HepG2 (cell line): ENCODE results near the gene TSEN34. TPM values are rescaled to one million over a fixed set of nuclear protein-coding genes. Genes with fewer than 3 reads are reported as not detected.

ENCODE experiments used
- ATAC-seq: fragments of 200-7000 bp; cut with Tn5 transposase; 3 replicates; pipeline ENCODE4 v1.9.1; 2020; ENCODE audit warnings: mild to moderate bottlenecking, moderate library complexity
- BruUV-seq: library from RNA; stranded (reverse); fragments of 400-500 nt; replicated peaks from 2 replicates; lab custom pipeline; 2021; lab: Mats Ljungman, UMichigan
- CTCF ChIA-PET: fragments of 300-600 bp; formaldehyde crosslinking; extraction: SDS; loops from one replicate; lab custom pipeline; 2021; ENCODE audit warnings: low total read pairs, inconsistent platforms, low intra/inter-chr PET ratio; lab: Yijun Ruan, JAX
- POLR2A ChIA-PET: fragments of 350-600 bp; sonication (Branson Sonifier 250); formaldehyde crosslinking; loops from one replicate; lab custom pipeline; 2020; ENCODE audit warnings: antibody characterized with exemption, inconsistent platforms; lab: Yijun Ruan, JAX
- DNase-seq: peaks from one replicate; pipeline ENCODE4 v3.0.0-alpha.2; 2015; ENCODE audit warnings: low spot score
- FAIRE-seq: peaks from 3 replicates; lab custom pipeline; 2011; peaks lifted over from hg19 to GRCh38; lab: Jason Lieb, UNC
- H2AFZ ChIP-seq: one replicate; pipeline ENCODE4 v1.6.1; 2011; ENCODE audit warnings: low read length, inconsistent platforms
- H3K27ac ChIP-seq: fragments of 300-600 bp; 3 replicates; pipeline ENCODE4 v1.8.0; 2011; ENCODE audit warnings: mixed run types, mild to moderate bottlenecking, mixed read lengths, low read length, inconsistent platforms; ENCODE audit not compliant: insufficient read depth; ENCODE audit errors: extremely low read length
- H3K27me3 ChIP-seq, 2 experiments: fragments of 200-600 bp in 1 of 2; 2 replicates in 1 of 2; 3 replicates in 1 of 2; pipeline versions ENCODE4 v1.6.0 to v1.8.0; 2011; ENCODE audit warnings: low read length in 2 of 2, mild to moderate bottlenecking in 2 of 2, moderate library complexity in 2 of 2, inconsistent platforms in 1 of 2; ENCODE audit not compliant: insufficient read depth in 2 of 2, control insufficient read depth in 1 of 2
- H3K36me3 ChIP-seq, 2 experiments: fragments of 200-600 bp in 1 of 2; replicated peaks in 1 of 2; 2 replicates in 1 of 2; 3 replicates in 1 of 2; pipeline versions ENCODE4 v1.5.1 to v1.8.0; 2011; ENCODE audit warnings: low read length in 2 of 2, inconsistent platforms in 1 of 2; ENCODE audit not compliant: insufficient read depth in 2 of 2, control insufficient read depth in 1 of 2
- H3K4me1 ChIP-seq: 2 replicates; pipeline ENCODE4 v1.5.1; 2012; ENCODE audit warnings: low read length, inconsistent platforms; ENCODE audit not compliant: insufficient read depth
- H3K4me2 ChIP-seq: 2 replicates; pipeline ENCODE4 v1.6.0; 2011; ENCODE audit warnings: low read depth, low read length, inconsistent platforms
- H3K4me3 ChIP-seq, 3 experiments: fragments of 200-600 bp in 1 of 3; sonication (generic), shearing (Covaris generic) in 1 of 3; replicated peaks in 1 of 3; 2 replicates each; pipeline ENCODE4 v1.5.1; 2011 to 2016; ENCODE audit warnings: low read length in 3 of 3, inconsistent platforms in 2 of 3, low read depth in 2 of 3, mild to moderate bottlenecking in 2 of 3, control low read depth in 1 of 3, mixed read lengths in 1 of 3; ENCODE audit not compliant: insufficient read depth in 1 of 3
- H3K79me2 ChIP-seq: one replicate; pipeline ENCODE4 v1.6.1; 2011; ENCODE audit warnings: low read length, inconsistent platforms; ENCODE audit not compliant: insufficient read depth
- H3K9ac ChIP-seq: 2 replicates; pipeline ENCODE4 v1.6.0; 2011; ENCODE audit warnings: mild to moderate bottlenecking, low read depth, low read length, inconsistent platforms; ENCODE audit not compliant: insufficient read depth
- H3K9me3 ChIP-seq: 2 replicates; pipeline ENCODE4 v1.5.1; 2012; ENCODE audit warnings: mild to moderate bottlenecking, low read length
- H4K20me1 ChIP-seq: 2 replicates; pipeline ENCODE4 v1.6.0; 2011; ENCODE audit warnings: inconsistent platforms, mild to moderate bottlenecking, low read length, moderate library complexity; ENCODE audit not compliant: insufficient read depth
- ARID3A ChIP-seq: IDR thresholded peaks from 2 replicates; pipeline ENCODE4 v1.6.1; 2012; ENCODE audit warnings: low read depth, low read length, improper control_type of control experiment
- HDAC2 ChIP-seq: sonication (generic); formaldehyde crosslinking; IDR thresholded peaks from 2 replicates; pipeline ENCODE4 v1.4.0; 2020; ENCODE audit warnings: missing genetic modification reagents
- REPIN1 ChIP-seq: sonication (generic); formaldehyde crosslinking; IDR thresholded peaks from 2 replicates; pipeline ENCODE4 v1.8.0; 2022; ENCODE audit warnings: missing genetic modification reagents, low read depth, mild to moderate bottlenecking, borderline replicate concordance
- SMAD9 ChIP-seq: sonication (generic); formaldehyde crosslinking; IDR thresholded peaks from 2 replicates; pipeline ENCODE4 v1.5.1; 2020; ENCODE audit warnings: mild to moderate bottlenecking, missing genetic modification reagents
- SSRP1 ChIP-seq: IDR thresholded peaks from 2 replicates; pipeline ENCODE4 v1.6.1; 2016; ENCODE audit warnings: control low read depth
- ZBTB26 ChIP-seq: IDR thresholded peaks from 2 replicates; pipeline ENCODE4 v1.6.1; 2016; ENCODE audit warnings: missing compliant biosample characterization, missing genetic modification reagents, borderline replicate concordance
- ZBTB40 ChIP-seq, 2 experiments: fragments of 450-650 bp in 1 of 2; sonication (generic) in 1 of 2; formaldehyde crosslinking in 1 of 2; IDR thresholded peaks; 2 replicates each; pipeline versions ENCODE4 v1.6.1 to v1.8.0; 2016 to 2022; ENCODE audit warnings: antibody characterized with exemption in 1 of 2, mild to moderate bottlenecking in 1 of 2, missing genetic modification reagents in 1 of 2
- ZNF10 ChIP-seq: sonication (generic); formaldehyde crosslinking; IDR thresholded peaks from 2 replicates; pipeline ENCODE4 v1.4.0; 2020; ENCODE audit warnings: mild to moderate bottlenecking, low read depth, missing genetic modification reagents, borderline replicate concordance
- ZNF331 ChIP-seq: sonication (generic); formaldehyde crosslinking; IDR thresholded peaks from 2 replicates; pipeline ENCODE4 v1.4.0; 2020; ENCODE audit warnings: missing genetic modification reagents
- WGBS: methylation state at CpG from one replicate; pipeline ENCODE4 v1.1.6; 2017; ENCODE audit warnings: low lambda C conversion rate; 5-methylcytosine and 5-hydroxymethylcytosine counted together
- in situ Hi-C: cut with HindIII; loops from 2 replicates; pipeline ENCODE4 v1.10.0; 2017; ENCODE audit warnings: low pct_unique_long_range_greater_than_20kb; ENCODE audit not compliant: extremely low pct_ligation_motif_present
- intact Hi-C: fragments of 100-400 bp; cut with micrococcal nuclease; formaldehyde crosslinking; loops from one replicate; pipeline ENCODE4 v1.10.0; 2022; ENCODE audit not compliant: unreplicated experiment
- polyA plus RNA-seq, 8 experiments: library from polyadenylated mRNA; depleted of rRNA in 3 of 8; stranded (reverse) in 7 of 8; unstranded in 1 of 8; fragments of >200 nt; fragmentation: Illumina TruSeq in 4 of 8; extraction: Trizol in 4 of 8; gene quantifications; 2 replicates each; pipeline versions ENCODE4 v1.2.1 to v1.2.3, GENCODE V29; 2011 to 2016; ENCODE audit warnings: low read depth in 4 of 8, missing spikeins in 1 of 8, mixed read lengths in 1 of 8; ENCODE audit not compliant: insufficient read depth in 1 of 8
- total RNA-seq, 5 experiments: library from RNA; depleted of rRNA; stranded (reverse); fragments of >200 nt; fragmentation: Illumina TruSeq; extraction: Trizol; gene quantifications; 2 replicates each; pipeline ENCODE4 v1.2.3, GENCODE V29; 2016; ENCODE audit warnings: low read depth in 1 of 5

Gene TSEN34
- total and polyA plus RNA-seq, 2 of the 13 experiments (the other 11 are each of a cell fraction or from before 2014, with no cell fraction given) = 55.1 to 65.4 TPM

GRCh38 chr19:54189735-54190502 lies 1.2 kb upstream of the TSEN34 start:
- CTCF ChIA-PET = interaction anchor here (2.0 kb wide), 1 partner anchor 41 kb away, joined by 7 read pairs; no protein-coding TSS in a partner anchor
- POLR2A ChIA-PET = interaction anchor here (0.6 to 4.9 kb wide), 28 partner anchors 12 to 1465 kb away, joined by 3 to 306 read pairs (median 4); partner anchors contain the start of genes CNOT3, LENG1, LENG9 and MYADM
- H3K9me3 ChIP-seq = no peaks in the 10 kb centered on the region
- in situ Hi-C loops (no loop called here), intact Hi-C loops (loop anchor here (2.0 to 5.0 kb wide), 2 partner anchors 21 to 42 kb away; no protein-coding TSS in a partner anchor)
- WGBS = 2% methylated on average over 41 of the region's 65 CpGs
- peak overlapping the region; percentile 73 to 88 (median 74) for H3K4me3 ChIP-seq
- H3K4me1 ChIP-seq = peaks cover 40% of the 10 kb centered on the region
- ATAC-seq = peak; percentile 66
- peaks cover 28% of the 10 kb centered on the region for H3K79me2 ChIP-seq
- H4K20me1 ChIP-seq = no peaks in the 10 kb centered on the region
- peaks cover 6 to 25% of the 10 kb centered on the region in 2 experiments; a peak in 4 of 5 replicates for H3K36me3 ChIP-seq
- peak; percentile 99 for FAIRE-seq
- no TSS peak for BruUV-seq
- peak overlapping the region; percentile 96 for H3K27ac ChIP-seq
- peak; percentile 100 for DNase-seq
- peak overlapping the region; percentile 95 for H3K4me2 ChIP-seq
- H2AFZ ChIP-seq = no peak overlapping the region
- H3K27me3 ChIP-seq = no peaks in the 10 kb centered on the region
- peak overlapping the region; percentile 92 for H3K9ac ChIP-seq
- TF ChIP-seq ZBTB40 (IDR thresholded peaks at IDR 0.05) (no peak), ZBTB40 (CRISPR knock-in tag; IDR thresholded peaks at IDR 0.05) (peak; percentile 67), HDAC2 (CRISPR knock-in tag) (0 out of 2 replicates have a peak, but pooled peaks have one; percentile 0), SSRP1 (CRISPR knock-in tag) (peak; percentile 97), SMAD9 (CRISPR knock-in tag) (no peak), REPIN1 (CRISPR knock-in tag) (0 out of 2 replicates have a peak, but pooled peaks have one; percentile 20), ARID3A (no peak), ZNF10 (no peak), ZBTB26 (CRISPR knock-in tag) (0 out of 2 replicates have a peak, but pooled peaks have one; percentile 16), ZNF331 (peak; percentile 22; the same call in 1 of the 2 replicates)
